Activated CD4-positive, CD25-positive, alpha-beta regulatory T cell (primary cell): Measurements from ENCODE around the gene CCNF.

Experiments used
- DNase-seq, 4 experiments: peaks; one replicate each; lab custom pipeline; 2025; lab: John Stamatoyannopoulos, UW

Gene CCNF

GRCh38 chr16:2501946-2502895 is 73.0 kb downstream of the CCNF start:
- no peak for DNase-seq

- no peak for DNase-seq
Observed at GRCh38 chr16:2505695-2506094, 76.4 kb downstream of the CCNF start.

GRCh38 chr16:2507052-2507659 is 77.9 kb downstream of the CCNF start:
- no peak for DNase-seq

- no peak for DNase-seq
Observed at GRCh38 chr16:2507665-2508064, 78.4 kb downstream of the CCNF start.
